ENCODE data around the gene ATP6V0C. TPM values are rescaled to one million over a fixed set of nuclear protein-coding genes. Genes with fewer than 3 reads are reported as not detected.

ATP6V0C gene
- total RNA-seq, 1 experiment from 2014 or later = 260 TPM

- Mint-ChIP-seq H3K4me1 (ENCODE audit: low read depth, unreplicated experiment) (peaks cover 24% of the 10 kb centered on the region), H3K9me3 (ENCODE audit: low read depth, unreplicated experiment) (no peaks in the 10 kb centered on the region), H3K27ac (ENCODE audit: unreplicated experiment) (no peak overlapping the region), H3K36me3 (ENCODE audit: insufficient read depth, unreplicated experiment) (peaks cover 48% of the 10 kb centered on the region), H3K4me3 (ENCODE audit: low read depth, unreplicated experiment) (peak overlapping the region; percentile 54), H3K27me3 (ENCODE audit: unreplicated experiment) (peaks cover 44% of the 10 kb centered on the region)
- BruUV-seq (replicated peaks) = no TSS peak
- intact Hi-C loops (cut with micrococcal nuclease; ENCODE audit: unreplicated experiment) = no loop called here
- CTCF ChIA-PET = interaction anchor here (0.7 kb wide), 1 partner anchor 129 kb away, joined by 9 read pairs; no protein-coding TSS in a partner anchor
- no peak for TF ChIP-seq CTCF (IDR thresholded peaks at IDR 0.05; ENCODE audit: unreplicated experiment)
- DNase-seq = no peak
Measured at GRCh38 chr16:2471653-2472487, 41.9 kb upstream of the ATP6V0C start.

DNA sequence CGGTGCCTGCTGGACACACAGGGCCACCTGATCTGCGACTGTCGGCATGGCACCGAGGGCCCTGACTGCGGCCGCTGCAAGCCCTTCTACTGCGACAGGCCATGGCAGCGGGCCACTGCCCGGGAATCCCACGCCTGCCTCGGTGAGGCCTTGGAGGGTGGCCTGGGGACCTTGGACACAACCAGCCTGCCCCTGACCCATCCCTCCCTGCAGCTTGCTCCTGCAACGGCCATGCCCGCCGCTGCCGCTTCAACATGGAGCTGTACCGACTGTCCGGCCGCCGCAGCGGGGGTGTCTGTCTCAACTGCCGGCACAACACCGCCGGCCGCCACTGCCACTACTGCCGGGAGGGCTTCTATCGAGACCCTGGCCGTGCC, 41.3 kb upstream of the ATP6V0C start:
- H3K27ac Mint-ChIP-seq (ENCODE audit: unreplicated experiment) = no peak overlapping the region

DNA sequence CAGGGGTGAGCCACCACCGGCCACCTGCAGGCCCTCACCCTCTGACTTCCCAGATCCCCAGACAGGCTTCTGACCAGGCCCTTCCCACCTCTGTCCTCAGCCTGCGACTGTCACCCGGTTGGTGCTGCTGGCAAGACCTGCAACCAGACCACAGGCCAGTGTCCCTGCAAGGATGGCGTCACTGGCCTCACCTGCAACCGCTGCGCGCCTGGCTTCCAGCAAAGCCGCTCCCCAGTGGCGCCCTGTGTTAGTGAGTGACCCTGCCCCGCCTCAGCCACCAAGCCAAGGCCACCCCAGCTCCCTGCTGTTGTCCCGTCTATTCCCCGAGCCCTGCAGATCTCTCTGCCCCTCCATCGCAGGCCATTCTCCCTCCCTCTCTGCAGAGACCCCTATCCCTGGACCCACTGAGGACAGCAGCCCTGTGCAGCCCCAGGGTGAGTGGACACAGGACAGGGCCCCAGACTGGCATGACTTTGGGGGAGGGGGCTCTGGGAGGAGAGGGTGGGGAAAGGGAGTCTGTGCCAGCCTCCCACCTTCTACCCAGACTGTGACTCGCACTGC, 40.8 kb upstream of the ATP6V0C start:
- DNase-seq = peak; percentile 35
- peak overlapping the region; percentile 66 for H3K27ac Mint-ChIP-seq (ENCODE audit: unreplicated experiment)
- peaks cover 42% of the 10 kb centered on the region for H3K36me3 Mint-ChIP-seq (ENCODE audit: insufficient read depth, unreplicated experiment)
- no peaks in the 10 kb centered on the region for H3K9me3 Mint-ChIP-seq (ENCODE audit: low read depth, unreplicated experiment)
- no TSS peak for BruUV-seq (replicated peaks)
- peak overlapping the region; percentile 79 for H3K4me3 Mint-ChIP-seq (ENCODE audit: low read depth, unreplicated experiment)
- H3K4me1 Mint-ChIP-seq (ENCODE audit: low read depth, unreplicated experiment) = peaks cover 31% of the 10 kb centered on the region
- H3K27me3 Mint-ChIP-seq (ENCODE audit: unreplicated experiment) = peaks cover 44% of the 10 kb centered on the region
- TF ChIP-seq CTCF (IDR thresholded peaks at IDR 0.05; ENCODE audit: unreplicated experiment) = no peak
- intact Hi-C loops (cut with micrococcal nuclease; ENCODE audit: unreplicated experiment) = no loop called here
- CTCF ChIA-PET = no interaction called here

More for the DNA sequence above, 41.3 kb upstream of the ATP6V0C start:
- no peak for DNase-seq
- H3K4me3 Mint-ChIP-seq (ENCODE audit: low read depth, unreplicated experiment) = peak overlapping the region; percentile 79
- H3K9me3 Mint-ChIP-seq (ENCODE audit: low read depth, unreplicated experiment) = no peaks in the 10 kb centered on the region
- peaks cover 42% of the 10 kb centered on the region for H3K36me3 Mint-ChIP-seq (ENCODE audit: insufficient read depth, unreplicated experiment)
- BruUV-seq (replicated peaks) = no TSS peak
- intact Hi-C loops (cut with micrococcal nuclease; ENCODE audit: unreplicated experiment) = no loop called here
- CTCF ChIA-PET = no interaction called here
- peaks cover 44% of the 10 kb centered on the region for H3K27me3 Mint-ChIP-seq (ENCODE audit: unreplicated experiment)
- H3K4me1 Mint-ChIP-seq (ENCODE audit: low read depth, unreplicated experiment) = peaks cover 27% of the 10 kb centered on the region
- TF ChIP-seq CTCF (IDR thresholded peaks at IDR 0.05; ENCODE audit: unreplicated experiment) = no peak

DNA sequence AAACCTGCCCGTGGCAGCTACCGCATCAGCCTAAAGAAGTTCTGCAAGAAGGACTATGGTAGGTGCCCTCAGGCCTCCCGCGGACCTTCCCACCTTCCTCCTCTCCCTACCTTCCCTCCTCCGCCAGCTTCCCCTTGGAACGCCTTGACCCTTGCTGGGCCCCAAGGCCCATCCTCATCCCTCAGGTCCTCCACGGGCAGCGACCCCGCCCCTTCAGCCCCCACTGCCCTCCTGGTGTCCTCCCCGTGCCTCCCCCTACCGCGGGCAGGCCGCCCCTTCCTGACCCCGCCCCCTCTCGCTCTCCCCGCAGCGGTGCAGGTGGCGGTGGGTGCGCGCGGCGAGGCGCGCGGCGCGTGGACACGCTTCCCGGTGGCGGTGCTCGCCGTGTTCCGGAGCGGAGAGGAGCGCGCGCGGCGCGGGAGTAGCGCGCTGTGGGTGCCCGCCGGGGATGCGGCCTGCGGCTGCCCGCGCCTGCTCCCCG, 40.3 kb upstream of the ATP6V0C start:
- no TSS peak for BruUV-seq (replicated peaks)
- peaks cover 36% of the 10 kb centered on the region for H3K4me1 Mint-ChIP-seq (ENCODE audit: low read depth, unreplicated experiment)
- H3K27ac Mint-ChIP-seq (ENCODE audit: unreplicated experiment) = peak overlapping the region; percentile 66
- no peak for DNase-seq
- peak overlapping the region; percentile 79 for H3K4me3 Mint-ChIP-seq (ENCODE audit: low read depth, unreplicated experiment)
- TF ChIP-seq CTCF (IDR thresholded peaks at IDR 0.05; ENCODE audit: unreplicated experiment) = no peak
- peaks cover 44% of the 10 kb centered on the region for H3K27me3 Mint-ChIP-seq (ENCODE audit: unreplicated experiment)
- H3K36me3 Mint-ChIP-seq (ENCODE audit: insufficient read depth, unreplicated experiment) = peaks cover 38% of the 10 kb centered on the region
- intact Hi-C loops (cut with micrococcal nuclease; ENCODE audit: unreplicated experiment) = no loop called here
- H3K9me3 Mint-ChIP-seq (ENCODE audit: low read depth, unreplicated experiment) = no peaks in the 10 kb centered on the region
- CTCF ChIA-PET = no interaction called here
